Measurements from ENCODE around the gene FYN.
"Not testable (repeated sequence)": the region's sequence is repeated elsewhere in the genome, so short reads cannot be mapped to it uniquely, and the experiment has no call there.

The FYN gene

DNA sequence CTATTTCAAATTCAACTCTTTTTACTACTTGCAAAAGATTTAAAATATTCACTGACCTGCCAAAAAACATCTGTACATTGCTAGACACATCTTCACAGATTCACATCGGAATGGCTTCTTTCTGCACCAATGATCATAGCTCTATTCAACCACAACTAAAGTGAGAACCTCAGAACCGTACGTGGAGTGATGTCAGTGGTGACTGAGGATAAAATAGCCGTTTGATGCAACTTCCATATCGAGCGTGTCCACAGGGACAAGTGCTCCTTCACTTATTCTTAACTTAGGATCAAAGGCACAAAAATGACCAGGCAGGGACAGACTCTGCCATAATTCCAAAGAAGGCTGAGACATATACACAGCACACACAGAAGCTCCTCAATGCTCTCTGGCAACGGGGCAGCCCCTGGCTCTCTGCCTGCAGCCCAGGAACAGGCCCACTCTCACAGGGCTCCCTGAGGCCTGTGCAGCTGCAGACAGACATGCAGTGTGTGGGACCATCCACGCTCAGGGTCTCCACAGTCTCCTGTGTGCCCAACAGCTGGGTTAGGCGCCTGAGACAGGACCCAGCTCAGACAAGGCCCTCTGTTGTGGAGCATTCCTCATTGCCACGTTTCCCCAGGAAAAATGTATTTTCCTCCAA, 22.8 kb downstream of the FYN start:
- no peak for DNase-seq (ENCODE audit: low spot score)

DNA sequence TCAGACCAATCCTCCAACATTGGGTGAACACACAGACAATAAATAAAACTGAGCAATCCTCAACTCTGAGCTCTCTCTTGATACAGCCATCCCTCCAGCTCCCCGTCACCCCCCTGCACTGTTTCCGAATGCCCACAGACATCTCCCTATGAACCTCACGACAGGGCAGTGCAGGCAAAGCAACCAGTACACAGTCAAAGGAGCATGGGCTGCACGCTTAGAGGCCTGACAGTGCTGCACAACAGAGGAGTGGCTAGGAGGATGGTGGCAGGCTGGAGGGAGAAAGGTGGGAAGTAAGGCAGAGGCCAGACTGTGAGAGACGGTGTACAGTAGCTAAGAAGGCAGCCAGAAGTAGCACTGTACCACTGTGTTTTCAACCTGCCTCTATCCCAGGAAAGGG, 24.0 kb downstream of the FYN start:
- no peak for DNase-seq (ENCODE audit: low spot score)

DNA sequence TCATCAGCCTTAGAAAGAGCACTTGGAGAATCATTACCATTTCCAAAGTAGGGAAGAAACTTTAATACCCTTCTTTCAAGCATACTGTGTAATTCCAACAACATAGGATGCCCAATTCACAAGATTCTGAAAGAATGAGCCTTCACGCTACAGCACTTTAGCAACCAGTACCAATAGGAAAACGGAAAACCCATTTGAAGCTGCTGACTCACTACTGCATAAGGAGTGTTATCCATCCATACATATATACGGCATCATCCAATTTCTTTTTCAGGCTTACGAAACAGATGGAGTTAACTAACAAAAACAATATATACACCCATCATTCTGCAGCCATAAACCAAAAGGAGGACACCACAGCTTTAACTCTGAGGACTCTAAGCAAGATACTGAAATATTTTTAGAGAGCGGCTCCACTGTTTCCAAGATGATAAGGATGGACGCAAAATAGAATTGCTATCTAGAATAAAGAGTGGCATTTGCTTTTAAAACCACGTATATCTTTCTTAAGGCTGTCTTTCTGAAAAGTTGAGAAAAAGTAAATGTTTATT, 24.9 kb downstream of the FYN start:
- no peak for DNase-seq (ENCODE audit: low spot score)

DNA sequence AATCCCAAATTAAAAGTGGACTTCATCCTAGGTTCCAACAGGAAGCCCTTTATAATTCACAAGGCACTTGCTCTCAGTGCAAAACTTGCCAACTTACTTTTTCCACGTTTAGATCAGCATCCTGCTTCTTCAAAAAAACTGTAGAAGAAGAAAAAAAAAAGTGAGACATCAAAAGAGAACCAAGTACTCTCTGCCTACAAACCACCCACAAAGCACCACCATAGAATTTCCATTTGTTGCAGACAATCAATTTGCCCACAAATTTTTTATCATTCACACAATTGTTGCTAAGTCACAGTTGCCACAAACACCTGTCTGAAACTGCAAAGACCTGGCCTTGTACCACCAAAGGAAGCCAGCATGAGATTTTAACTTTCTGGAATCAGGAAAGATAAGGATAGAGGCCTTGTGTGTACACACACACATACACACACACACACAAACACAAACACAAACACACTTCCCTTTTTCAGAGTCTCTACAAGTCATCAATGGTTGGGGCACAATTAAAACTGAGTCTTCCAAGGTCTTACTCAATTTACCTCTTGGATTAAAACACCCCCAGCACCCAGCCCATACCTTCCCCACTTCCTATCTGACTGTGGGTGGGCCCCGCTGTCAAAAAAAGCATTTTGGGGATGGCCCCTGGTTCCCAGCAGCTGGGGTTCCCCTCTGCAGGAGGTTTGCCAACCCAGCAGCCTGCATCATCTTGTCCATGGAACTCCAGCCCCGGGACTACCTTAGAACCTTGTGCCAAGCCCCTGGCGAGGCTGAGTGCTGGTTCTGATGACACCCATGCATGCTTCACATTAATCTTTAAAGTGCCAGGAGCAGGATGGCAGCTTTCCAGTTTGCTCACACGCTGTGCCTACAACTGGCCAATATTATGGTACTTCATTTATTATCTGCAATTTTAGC, 26.5 kb downstream of the FYN start:
- no peak for DNase-seq (ENCODE audit: low spot score)

DNA sequence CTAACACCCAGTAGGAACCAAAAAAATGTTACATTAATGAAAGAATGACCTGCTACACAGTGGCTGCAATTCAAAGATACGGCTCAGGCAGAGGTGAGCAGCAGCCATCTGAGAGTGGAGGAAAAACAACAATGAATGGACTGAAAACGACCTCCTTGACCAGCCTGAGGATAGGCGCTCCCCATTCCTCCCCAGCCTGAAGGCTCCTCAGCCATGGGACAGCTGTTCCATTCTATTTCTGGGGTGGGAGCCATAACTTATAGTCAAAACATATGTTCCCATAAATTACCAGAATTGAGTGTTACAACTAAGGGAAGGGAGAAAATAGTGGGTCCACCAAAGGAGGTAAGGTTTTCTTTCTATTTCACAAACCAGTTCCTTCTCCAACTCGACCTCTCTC, 27.2 kb downstream of the FYN start:
- DNase-seq (ENCODE audit: low spot score): no peak

DNA sequence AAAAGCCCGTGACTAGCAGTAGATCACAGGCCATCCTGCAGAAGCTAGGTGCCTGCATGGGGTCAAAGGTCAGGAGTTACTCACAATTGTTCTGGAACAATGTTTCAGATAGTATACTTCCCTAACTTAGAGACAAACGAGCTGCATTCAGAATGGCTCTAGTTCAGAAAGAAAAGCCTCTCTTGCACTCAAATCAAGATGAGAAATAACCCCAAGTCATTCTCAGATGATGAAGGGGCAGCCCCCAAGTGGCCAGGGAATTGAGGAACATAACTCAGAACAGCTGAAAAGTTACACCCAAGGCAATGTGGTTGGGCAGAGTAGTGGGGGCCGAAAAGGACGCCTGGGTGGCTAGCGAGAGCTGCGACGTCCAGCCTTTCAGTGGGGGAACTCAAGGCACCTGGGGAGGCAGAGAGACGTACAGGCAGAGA, 27.8 kb downstream of the FYN start:
- no peak for DNase-seq (ENCODE audit: low spot score)

DNA sequence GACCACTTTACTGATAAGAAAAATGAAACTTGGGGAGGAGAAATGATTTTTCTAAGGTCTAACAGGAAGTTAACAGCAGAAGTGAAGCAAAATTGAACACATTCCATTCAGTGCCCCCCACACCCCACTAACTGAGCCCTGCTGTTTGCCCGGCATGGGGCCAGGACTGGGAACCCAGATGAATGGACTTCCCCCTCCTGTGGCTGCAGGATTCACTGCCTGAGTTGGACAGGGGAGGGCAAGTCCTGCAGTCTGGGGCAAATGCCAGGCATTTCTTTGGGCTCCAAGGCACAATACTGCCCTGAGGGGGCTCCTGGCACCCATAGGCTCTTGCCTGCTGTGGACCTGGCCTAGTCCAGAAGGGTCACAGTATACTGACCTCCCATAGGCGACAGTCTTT, 28.3 kb downstream of the FYN start:
- no peak for DNase-seq (ENCODE audit: low spot score)

DNA sequence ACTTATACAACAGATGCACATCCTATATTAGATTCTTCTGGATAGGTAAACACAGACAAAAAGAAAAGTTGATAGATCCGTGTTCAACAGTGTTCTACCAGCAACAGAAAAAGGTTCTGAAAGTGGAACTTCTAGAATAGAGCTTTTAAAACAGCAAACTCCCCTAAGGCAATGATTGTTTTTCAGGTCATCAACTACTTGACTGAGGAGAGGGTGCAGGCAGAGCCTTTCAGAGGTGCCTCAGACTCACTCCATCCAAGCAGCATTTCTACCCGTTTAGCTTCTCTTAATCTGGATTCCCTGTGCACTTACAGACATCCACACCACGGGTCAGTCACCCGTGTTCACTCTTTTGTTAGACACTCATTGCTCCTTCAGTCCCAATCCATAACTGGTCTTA, 28.9 kb downstream of the FYN start:
- no peak for DNase-seq (ENCODE audit: low spot score)

DNA sequence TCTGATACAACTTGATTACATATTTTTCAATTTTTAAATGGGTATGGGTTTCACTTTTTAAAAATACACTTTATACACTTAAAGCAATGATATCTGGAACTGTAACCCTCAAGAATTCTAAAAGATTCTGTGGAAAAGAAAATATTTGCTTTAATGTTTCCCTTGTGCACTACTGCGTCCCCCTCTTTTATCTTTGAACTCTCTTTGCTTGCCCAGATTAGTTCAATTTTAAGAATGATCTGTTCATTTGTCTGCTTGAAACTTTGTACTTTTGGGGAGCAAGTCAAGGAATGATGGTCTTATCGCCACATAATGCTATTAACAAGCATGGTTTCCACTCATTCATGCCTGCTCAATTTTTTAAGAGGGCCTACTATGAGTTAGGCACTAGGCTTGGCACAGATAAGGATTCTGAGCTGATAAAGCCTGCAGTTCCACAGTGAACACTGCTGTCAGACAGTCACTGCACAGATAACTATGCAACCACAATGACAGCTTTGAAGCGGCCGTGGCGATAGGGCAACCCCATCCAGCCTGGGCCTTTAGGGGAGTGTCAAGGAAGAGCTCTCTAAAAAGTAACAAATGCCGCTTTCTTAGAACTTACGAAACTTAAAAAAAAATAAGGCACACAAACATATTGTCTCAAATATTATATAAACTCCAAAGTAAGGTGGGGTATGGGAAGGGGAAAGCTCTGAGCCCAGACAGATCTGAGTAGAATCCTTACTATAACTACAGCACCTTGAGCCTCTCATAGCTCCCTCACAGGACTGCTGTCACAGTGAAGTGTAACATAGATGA, 29.7 kb downstream of the FYN start:
- no peak for DNase-seq (ENCODE audit: low spot score)

DNA sequence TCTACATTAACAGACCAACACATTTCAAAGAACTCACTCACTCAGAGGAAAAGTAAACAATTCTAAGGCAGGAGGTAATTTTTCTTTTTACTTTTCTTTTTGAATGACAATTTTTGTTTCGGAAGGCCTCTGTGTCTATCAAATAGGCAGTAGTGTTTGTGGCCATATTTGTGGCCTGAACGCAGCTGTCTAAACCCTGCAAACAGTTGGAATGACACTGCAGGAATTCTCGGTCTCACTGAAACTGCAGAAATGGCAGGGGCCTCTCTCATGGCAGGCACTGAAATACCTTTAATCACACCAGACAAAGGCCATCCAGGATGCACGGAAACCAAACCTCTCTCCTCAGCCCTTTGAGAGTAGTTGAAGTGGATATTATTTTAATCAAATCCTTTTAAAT, 30.4 kb downstream of the FYN start:
- no peak for DNase-seq (ENCODE audit: low spot score)

DNA sequence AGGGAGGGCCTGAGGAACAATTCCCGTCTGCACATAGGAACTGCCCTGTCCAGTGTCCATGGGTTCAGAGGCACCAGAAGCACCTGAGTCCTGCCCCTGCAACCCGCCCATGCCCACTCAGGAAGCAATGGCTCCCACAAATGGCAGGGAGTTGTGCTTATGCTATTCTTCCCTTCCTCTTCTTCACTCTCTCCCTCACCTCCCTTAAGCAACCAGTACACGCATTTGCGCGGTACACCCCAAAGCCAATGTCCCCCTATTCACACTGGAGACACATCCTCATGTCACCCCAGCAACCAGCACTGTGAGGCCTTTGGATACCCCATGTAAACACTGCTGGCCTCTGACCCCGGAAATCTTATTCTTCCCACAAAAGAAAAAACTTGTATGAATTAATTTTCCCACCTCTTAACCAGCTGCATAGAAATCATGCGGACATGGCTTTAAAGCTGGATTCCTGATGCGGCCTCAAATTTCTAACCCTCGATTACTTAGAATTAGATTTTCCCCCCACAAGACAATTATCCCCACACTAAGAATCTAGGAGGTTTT, 30.9 kb downstream of the FYN start:
- DNase-seq (ENCODE audit: low spot score): no peak

DNA sequence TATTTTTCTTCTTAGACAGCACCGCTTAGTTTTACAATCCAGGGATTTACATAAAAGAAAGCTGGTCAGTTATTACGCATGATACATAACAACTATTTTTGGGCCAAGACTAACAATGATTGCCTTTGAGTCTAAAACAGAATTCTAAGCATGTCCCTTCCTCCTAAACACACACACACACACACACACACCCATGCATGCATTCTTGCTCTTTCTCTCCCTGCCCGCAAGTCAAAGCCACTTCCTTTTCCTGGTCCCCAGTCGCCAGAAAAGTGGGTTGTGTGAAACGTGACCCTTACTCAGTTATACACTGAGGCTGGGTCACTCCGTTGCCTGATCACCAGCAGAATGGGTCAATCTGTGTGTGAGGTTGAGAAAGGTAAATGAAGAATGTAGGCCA, 31.4 kb downstream of the FYN start:
- peak; percentile 33 for DNase-seq (ENCODE audit: low spot score)

DNA sequence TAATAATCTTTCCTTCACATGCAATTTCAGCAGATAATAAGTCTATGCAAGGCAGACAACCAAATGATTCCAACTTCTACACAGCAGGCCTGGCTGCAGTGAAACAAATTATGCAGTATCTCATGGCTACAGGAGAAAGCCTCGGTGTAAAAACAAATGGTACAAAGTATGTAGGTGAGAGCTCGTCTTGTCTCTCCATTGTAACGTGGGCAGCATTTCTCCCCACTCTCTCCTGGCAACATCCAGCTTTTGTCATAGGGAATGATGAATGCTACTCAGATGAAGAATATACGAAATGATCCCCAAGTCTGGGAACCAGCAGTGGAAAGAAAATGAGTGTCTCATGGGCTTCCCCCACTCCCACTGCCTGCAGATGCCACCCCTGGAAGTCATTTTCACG, 32.4 kb downstream of the FYN start:
- DNase-seq (ENCODE audit: low spot score): no peak

DNA sequence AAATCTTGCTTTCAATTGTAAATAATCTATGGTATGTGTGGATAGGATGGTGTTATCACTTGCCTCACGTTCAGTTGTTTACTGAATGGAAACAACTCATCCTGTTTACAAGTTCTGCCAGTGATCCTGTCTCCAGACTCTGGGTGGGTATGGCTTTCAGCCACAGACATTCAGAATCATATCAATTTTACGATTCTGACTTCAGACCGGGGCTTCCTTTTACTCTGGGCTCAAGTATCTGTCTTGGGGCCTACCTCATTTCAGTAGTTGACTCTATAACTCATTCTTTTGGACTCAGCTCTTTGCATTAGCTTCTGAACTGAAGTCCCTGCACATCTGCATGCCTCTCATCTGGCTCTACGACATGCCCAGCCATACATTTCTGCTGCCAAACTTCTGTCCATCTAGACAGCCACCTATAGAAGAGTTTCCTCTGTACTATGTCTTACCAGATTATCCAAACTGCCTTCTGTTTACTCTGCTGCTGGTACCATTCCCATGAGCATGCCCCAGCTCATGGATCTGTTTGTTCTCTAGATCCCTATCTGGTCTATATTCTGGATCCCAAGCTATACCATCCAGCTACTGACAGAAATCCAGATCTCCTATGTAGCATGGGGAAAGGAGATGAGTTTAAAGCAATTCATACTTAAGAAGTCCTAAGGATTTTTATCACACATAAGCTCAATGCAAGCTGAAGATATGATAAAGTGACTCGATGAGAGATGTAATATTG, 34.3 kb downstream of the FYN start:
- DNase-seq (ENCODE audit: low spot score): no peak

DNA sequence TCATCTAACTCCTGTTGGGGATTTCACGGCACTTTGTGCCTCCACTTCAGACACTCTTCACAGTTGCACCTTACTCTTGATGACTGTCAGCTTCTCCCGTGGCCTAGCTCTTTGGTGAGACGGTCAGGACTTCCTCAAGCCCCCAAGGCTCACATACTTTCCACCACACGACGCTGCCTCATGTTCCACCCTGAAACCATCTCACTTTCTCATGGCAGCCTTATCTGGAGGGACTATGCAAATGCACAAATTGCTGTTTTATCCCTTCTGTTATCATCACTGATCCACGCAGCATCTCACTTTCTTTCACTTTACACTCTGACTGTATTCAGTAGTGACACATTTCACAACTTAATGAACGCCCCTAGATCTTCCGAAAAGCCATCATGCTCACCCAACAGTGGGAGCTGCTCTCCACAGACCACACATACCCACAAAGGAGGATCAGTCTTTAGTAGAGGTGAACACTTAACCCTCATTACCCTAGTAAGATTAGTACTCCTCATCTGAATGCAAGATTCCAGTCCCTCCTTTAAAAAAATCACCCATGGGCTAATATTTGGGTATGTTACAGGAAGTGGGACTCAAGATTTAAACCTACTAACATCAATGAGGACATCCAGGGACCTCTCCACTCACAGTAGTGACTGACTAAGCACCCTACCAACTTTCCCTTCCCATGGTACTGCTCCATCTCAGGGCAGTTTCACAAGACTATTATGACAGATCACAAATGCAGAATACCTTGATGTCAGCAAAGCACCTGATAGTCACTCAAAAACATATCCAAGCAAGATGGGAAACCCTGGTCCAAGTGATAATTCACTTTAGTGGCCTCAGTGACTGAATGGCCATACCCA, 35.4 kb downstream of the FYN start:
- no peak for DNase-seq (ENCODE audit: low spot score)

DNA sequence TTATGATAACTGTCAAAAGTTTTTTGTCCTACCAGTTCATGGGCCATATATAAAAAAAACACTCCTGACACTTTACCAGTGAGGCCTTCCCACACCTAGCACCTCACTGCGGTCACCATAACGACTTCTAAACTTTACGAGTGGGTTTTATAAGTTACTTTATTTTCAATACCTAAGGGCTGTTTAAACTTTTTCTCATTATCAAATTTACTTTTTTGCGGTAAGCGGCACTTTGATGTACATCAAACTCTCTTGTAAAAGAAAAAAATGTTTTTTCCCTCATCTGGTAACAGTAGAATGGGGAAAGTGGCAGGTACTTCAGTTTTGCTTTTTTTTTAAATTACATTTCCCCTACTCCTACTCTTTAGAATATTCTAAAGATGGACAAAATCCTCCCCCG, 36.2 kb downstream of the FYN start:
- DNase-seq (ENCODE audit: low spot score): no peak

DNA sequence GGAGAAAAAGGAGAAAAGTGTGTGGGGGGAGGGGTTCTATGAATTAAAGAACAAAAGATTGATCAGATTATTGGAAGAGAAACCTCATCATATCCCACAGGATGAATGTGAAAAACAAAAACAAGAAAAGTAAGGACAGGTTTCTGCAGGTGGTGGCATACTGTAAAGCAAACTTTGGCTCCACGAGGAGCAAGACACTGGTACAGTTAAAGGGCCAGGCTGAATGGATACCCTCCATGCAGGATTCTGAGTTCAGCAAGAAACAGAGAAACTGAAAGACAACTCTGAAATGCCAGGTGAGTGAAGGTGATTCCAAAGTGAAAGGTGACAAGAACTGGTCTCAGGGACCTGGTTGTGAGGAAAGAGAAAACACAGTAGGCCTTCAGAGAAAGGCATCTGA, 37.4 kb downstream of the FYN start:
- no peak for DNase-seq (ENCODE audit: low spot score)

DNA sequence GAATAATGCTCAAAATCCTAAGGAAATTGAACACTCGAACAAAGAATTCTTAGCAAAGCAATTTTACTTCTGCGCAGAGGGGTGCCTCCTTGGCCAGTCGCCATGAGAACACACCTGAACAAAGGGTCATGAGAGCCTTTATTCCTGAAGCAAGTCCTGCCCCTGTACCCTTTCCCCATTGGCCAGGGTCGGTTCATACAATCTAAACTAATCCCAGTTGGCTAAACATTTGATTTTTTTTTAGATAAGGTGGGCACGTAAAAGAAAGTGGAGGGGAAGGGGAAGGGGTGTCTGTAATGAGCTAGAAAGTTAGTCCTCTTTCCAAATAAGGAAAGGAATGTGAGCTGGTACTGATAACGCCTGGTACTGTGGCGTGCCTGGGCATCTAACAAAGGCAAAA, 37.9 kb downstream of the FYN start:
- not testable (repeated sequence) for DNase-seq (ENCODE audit: low spot score)

DNA sequence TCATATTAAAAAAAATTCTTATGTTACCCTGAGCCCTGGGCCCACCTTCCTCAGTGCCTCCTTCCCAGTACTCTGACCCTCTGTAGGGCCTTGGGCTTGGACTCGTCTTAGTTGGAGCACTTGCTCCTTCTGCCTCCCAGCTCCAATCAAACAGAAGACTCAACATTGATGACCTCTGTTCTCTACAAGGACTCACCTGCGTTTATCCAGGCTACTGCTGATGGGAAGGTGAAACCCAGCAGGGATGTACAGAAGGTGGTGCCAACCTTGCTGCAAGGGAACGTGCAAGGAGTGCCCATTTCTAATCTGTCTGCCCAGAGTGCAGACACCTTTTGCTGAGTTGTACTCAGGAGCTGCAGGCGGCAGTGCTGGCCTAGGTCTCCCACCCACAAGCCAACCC, 38.9 kb downstream of the FYN start:
- DNase-seq (ENCODE audit: low spot score): no peak

DNA sequence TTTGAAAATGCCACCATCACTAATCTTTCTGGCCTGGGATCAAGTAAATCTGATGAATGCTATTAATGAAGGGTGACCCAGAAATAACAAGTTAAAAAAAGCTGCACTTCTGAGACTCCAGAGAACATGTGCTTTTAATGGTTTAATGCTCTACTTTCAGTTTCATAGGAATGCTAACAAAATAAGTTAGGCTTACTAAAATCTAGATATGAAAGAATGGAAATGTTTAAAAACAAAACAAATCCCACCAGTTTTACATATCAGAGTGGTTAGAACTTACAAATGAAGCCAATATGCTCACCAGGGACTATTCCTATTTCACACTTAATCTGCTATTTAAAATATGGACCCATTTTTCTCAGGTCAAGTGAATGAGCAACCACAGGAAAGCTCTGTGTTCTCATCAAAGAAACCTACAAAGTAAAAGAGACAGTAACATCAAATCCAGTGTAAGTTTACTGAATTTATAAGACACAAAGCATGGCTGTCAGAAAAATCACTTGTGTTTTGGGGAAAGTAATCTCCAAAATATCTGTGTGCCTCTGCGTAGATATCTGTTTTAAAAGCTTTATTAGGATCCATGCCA, 40.3 kb downstream of the FYN start:
- no peak for DNase-seq (ENCODE audit: low spot score)

All from kidney tubule cell (primary cell).